T-helper 1 cell treated with Interleukin-12 subunit alpha and Interleukin-12 subunit beta and Interleukin-4 antibody, amounts not matched to agents 30 ng/mL and 1 ng/mL, for 36 hours (primary cell): Measurements from ENCODE around the gene CPSF3. TPM values are rescaled to one million over a fixed set of nuclear protein-coding genes. Genes with fewer than 3 reads are reported as not detected.
"Not testable (repeated sequence)": the region's sequence is repeated elsewhere in the genome, so short reads cannot be mapped to it uniquely, and the experiment has no call there.

Experiments
- intact Hi-C: fragments of 100-400 bp; cut with micrococcal nuclease; formaldehyde crosslinking; loops from one replicate; pipeline ENCODE4 v1.15.1; 2024
- total RNA-seq: library from RNA; stranded (reverse); gene quantifications from 2 replicates; pipeline ENCODE4 v1.2.3, GENCODE V29; 2022

The CPSF3 gene
- total RNA-seq, 1 donor from 2014 or later: 46.0 TPM

DNA sequence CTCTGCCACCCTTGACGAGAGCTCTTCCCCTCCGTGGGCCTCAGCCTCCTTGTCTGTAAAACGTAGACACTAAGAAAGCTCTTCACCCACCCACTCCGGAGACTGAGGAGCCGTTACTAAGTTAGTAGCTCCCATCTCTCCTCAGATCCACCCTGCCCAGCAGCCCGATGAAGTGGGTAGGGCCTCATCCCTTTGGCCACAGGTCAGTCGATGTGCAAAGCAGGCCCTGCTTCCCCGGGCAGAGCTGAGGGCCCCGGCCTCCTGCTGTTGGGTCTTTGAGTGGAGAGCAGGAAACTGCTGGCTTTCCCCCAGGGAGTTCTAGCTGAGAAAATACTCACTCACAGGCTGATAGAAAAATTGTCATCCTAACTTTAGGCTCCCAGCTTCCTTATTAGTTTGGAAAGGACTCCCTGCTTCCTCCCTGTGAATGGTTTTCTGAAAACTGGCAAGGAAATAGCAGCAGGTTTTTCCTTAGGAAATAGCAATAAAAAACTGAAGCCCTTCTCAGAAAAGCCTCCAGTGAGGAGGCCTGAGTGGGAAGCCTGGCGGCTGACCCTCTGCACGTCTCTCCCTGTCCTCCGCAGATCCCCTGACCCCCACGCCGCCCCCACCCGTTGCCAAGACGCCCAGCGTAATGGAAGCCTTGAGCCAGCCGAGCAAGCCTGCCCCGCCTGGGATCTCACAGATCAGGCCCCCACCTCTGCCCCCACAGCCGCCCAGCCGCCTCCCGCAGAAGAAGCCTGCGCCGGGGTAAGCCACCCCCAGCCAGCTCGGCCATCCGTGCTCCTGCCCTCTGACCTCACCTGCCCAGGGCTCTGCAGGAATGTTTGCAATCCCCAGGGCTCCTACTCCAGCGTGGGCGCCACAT is 30.3 kb upstream of the CPSF3 start:
- intact Hi-C loops: no loop called here

DNA sequence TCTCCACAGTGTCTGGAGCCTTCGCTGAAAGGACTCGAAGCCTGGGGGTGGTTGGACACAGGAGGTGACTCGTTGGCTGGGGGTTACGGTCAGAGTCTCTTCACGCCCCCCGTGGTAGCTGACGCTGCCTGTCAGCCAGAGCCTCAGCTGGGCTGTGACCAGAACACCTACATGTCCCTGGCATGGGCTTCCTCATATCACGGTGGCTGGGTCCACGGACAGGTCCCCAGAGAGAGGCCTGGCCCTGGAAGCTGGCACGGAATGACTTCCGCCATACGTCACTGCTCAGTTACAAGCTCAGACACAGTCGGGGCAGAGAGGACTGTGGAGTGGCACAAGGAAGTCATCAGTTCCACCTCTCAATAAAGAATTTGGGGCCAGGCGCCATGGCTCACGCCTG is 28.6 kb upstream of the CPSF3 start:
- intact Hi-C loops: no loop called here

DNA sequence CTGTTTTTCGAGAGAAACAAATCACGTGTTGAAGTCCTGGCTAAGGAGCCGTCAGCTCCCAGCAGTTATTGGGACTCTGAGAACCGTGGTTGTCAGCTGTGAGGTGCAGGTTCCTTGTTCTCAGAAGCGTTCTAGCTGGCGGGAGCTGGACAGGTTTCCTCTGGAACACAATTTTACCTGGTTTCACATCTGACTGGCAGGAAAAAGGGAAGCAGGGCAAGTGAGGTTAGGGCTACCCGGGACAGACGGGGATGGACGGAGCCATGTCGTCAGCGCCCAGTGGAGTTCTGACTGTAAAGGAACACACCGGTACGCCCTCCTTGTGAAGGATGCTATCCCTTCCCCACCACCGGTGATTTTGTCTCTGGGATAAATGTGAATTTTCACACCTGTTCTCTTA is 26.3 kb upstream of the CPSF3 start:
- intact Hi-C loops: no loop called here

DNA sequence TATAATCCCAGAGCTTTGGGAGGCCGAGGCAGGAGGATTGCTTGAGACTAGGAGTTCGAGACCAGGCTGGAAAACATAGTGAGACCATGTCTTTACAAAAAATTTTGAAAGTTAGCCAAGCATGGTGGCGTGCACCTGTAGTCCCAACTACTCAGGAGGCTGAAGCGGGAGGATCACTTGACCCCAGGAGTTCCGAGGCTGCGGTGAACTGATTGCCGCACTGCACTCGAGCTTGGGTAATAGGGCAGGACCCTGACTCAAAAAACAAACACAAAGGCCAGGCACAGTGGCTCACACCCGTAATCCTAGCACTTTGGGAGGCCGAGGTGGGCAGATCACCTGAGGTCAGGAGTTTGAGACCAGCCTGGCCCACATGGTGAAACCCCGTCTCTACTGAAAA is 25.2 kb upstream of the CPSF3 start:
- intact Hi-C loops: not testable (repeated sequence)

- intact Hi-C loops: no loop called here
Observed at GRCh38 chr2:9398881-9399780, 24.3 kb upstream of the CPSF3 start.

DNA sequence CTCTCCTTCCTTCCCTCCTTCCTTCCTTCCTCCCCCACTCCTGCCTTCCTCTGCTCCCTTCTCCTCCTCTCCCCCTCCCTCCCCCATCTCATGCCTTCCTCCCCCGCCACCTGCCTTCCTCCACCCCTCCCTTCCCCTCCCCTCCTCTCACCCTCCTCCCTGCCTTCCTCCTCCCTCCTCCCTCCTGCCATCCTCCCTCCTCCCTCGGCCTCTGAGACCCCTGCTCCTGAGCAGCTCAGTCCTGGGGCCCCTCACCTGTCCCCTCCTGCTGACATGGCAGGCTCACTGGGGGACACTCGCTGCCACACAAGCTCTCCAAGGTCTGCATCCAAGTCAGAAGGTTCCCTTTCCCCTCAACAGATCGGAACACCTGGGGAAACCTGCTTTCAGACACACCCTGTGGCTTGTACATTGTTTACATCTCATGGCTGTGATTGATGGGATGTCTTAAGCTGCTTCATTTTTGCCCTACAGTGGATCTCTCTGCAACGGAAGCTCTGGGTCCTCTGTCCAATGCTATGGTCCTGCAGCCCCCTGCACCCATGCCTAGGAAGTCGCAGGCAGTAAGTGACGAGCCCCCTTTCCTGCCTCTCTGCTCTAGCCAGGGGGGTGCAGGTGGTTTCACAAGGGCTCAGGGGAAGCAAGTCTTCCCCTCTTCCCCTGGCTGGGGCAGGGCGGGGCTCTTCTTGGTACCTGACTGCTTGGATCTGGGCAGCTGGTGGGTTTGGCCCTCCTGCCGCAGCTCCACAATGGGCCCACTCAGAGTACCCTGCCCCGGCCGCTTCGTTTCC is 23.0 kb upstream of the CPSF3 start:
- intact Hi-C loops: no loop called here

DNA sequence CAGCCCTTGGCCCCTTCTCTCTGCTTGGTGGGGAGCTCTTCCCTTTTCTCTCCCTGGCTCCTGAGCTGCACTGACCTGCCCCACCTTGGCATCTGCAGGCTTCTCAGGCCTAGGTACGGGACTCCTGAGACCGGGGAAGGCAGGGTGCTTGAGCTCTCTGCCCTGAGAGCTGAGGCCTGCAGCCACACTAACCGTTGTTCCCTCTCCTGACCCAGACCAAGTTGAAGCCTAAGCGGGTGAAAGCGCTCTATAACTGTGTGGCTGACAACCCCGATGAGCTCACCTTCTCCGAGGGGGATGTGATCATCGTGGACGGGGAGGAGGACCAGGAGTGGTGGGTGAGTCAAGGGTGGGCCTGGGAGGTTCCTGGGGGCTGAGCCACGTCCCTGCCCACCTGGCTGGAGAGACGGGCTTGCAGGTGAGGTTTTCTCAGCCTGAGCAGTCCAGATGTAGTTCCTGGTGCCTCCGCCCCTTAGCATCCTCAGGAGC is 22.4 kb upstream of the CPSF3 start:
- intact Hi-C loops: no loop called here

DNA sequence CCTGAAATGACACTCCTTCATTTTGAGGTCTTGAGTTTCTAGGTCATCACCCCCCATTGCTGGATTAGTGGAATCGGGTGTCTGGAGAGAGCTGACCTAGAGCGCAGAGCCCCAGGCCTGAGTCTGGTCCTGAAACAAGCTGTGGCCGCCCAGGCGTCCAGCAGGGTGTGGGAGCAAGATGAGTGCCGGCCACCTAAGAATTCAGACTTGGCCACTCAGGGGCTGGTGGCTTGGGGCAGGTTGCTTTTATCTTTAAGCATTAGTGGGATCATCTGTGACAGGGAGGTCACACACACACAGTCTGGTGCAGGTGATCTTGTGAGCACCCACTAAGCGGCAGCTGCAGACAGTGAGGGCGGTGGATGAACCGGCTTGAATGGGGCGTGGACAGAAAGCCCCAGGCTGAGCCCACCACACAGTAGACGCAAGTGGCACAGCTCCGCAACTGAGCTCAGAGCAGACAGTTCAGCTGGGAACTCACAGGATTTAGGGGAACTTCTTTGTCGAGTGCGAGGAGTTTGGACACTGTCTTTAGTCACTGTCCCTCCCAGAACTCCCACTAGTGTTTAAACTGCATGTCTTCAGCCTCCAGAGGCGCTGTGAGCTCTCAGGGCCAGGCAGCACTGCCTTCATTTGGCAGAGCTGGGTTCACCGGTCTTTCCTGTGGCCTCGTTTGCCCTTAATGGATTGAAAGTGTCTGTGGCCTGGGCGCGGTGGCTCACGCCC is 21.6 kb upstream of the CPSF3 start:
- intact Hi-C loops: no loop called here

DNA sequence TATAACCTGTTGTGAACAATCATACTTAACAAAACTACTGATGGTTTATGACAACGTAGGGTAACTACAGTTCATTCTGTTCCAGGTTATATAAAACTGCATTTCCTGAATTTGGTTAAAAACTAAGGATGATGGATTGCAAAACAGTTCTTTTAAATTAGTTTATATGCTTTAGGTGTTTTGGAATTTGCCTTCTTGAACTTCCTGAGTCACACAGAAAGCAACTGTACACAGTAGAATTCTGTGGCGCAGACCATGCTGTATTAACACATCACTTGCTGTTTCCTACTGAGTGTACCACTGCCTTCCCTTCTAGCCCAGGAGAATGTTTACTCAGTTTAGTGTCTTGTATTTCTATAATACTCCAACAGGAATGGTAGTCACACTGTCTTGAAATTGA is 19.5 kb upstream of the CPSF3 start:
- intact Hi-C loops: no loop called here

GRCh38 chr2:9404451-9404850 is 19.0 kb upstream of the CPSF3 start:
- intact Hi-C loops: no loop called here

GRCh38 chr2:9405636-9406035 is 17.8 kb upstream of the CPSF3 start:
- intact Hi-C loops: no loop called here

DNA sequence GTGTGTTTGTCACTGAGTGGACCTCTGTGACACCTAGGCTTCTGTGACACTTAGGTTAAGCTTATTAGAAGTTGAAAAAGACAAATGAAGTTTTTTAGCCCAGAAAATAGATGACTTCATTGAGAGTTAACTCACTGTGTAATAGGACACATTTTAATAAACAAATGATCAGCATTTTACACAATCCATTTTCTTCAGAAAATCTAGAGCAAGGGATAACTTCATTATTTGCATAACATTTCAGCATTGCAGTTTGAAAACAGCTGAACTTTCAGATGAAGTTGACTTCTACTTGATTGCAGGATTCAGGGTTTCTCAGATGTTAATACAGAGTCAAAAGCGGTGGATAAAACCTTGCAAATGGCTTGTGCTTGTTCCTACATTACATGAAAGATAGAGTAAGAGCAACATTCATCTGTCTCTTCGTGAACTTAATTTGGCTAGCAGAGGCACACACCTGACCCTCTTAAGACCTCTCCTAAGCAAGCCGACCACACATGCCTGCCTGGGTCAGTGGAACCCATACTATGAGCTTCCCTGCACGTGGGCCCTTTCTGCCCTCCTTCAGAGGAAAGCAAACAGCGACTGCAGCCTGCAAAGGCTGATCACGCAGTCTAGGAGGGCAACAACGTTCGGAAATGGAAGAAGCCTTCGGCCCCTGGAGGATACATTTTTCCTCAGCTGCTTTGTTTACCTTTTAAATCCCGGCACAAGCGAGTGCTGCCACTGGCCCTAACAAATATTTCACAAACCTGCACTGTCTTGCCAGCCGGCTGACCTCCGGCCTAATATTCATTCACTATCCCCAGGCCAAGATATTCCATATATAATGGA is 16.7 kb upstream of the CPSF3 start:
- intact Hi-C loops: no loop called here

DNA sequence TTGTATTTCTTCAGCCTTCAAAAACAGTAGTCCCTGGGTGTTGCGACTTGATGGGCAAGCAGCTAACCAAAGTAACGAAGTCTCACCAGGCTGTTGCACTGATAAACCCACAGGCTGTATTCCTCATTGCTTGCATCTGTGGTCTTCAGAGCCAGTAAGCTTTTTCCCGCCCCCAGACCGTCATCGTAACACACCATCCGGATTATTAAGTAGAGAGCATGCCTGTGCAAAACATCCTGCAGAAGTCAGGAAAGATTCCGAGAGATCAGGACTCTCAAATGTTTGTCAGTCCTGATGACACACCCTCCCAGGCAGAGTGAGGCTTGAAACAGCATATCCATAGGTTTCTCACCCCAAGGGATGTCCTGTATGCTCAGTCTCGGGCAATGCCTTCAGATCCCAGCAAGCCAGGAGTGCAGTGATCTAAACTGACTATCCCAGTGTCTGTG is 16.1 kb upstream of the CPSF3 start:
- intact Hi-C loops: no loop called here

GRCh38 chr2:9408641-9409151 is 14.8 kb upstream of the CPSF3 start:
- intact Hi-C loops: no loop called here

DNA sequence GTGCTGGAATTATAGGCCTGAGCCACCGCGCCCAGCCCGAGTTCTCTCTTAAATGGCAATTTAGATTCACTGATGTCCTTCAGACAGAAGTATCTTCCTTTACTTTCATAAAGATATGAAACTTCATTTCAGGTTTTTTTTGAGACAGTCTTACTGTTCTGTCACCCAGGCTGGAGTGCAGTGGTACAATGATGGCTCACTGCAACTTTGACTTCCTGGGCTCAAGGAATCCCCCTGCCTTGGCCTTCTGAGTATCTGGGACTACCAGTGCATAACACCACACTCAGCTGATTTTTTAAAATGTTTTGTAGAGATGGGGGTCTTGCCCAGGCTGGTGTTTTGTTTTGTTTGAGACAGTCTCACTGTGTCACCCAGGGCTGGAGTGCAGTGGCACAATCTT is 13.3 kb upstream of the CPSF3 start:
- intact Hi-C loops: no loop called here

DNA sequence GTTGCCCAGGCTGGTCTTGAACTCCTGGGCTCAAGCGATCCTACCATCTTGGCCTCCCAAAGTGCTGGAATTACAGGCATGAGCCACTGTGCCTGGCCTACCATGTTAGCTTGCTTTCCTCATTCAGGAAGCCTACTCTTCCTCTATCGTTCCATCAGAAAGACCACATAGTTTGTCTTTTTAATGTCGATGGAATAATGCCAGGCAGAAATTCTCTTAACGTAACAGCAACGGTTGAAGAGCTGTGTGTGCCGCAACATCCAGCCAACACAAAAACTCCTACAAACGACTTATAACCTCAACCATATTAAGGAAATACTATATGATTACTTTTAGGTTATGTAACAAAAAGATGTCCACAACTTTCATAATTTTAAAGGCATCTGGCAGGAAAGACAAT is 10.7 kb upstream of the CPSF3 start:
- intact Hi-C loops: no loop called here

- intact Hi-C loops: no loop called here
Observed at GRCh38 chr2:9415516-9416169, 7.8 kb upstream of the CPSF3 start.

DNA sequence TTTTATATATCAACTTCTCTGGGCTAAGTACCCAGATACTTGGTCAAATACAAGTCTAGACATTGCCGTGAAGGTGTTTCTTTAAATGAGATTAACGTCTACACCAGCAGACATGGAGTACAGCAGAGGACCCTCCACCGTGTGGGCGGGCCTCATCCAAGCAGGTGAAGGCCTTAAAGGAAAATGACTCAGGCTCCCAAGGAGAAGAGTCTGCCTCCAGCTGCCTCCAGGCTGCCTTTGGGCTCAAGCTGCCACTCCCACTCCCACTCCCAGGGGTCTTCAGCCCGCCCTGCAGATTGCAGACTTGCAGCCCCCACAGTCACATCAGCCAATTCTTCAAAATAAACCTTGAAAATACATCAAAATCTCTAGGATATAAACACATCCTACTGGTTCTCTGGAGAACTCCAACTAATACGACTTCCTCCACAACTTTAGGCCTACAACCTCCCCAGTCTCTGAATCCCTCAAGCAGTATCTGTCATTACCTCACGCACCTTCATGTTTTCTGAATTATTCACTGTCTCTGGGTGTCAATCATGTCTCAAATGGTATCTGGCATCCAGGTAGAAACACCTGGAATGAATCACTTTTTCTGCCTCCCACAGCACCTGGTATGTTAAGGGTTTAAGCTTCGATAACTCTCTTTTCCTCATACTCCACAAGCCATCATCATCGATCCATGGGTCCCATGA is 7.0 kb upstream of the CPSF3 start:
- intact Hi-C loops: no loop called here

GRCh38 chr2:9416962-9417316 is 6.5 kb upstream of the CPSF3 start:
- intact Hi-C loops: no loop called here
